Gastroesophageal sphincter (tissue), 3 donors: ENCODE results near the gene DNAJC10.

Experiments
- CTCF ChIP-seq, 4 experiments: fragments of 200-600 bp in 2 of 4; fragments of 450-650 bp in 2 of 4; sonication (generic) in 1 of 4; IDR thresholded peaks; one replicate each; pipeline ENCODE4 v1.5.1; 2017 to 2019; ENCODE audit warnings: antibody characterized with exemption in 4 of 4, mild to moderate bottlenecking in 2 of 4, moderate library complexity in 2 of 4
- EP300 ChIP-seq: sonication (generic); formaldehyde crosslinking; IDR thresholded peaks from one replicate; pipeline ENCODE4 v1.6.1; 2017; ENCODE audit warnings: antibody characterized with exemption, mild to moderate bottlenecking
- POLR2A ChIP-seq, 2 donors: fragments of 450-650 bp; IDR thresholded peaks; one replicate each; pipeline ENCODE4 v1.6.1; 2017; ENCODE audit warnings: antibody characterized with exemption in 2 of 2, mild to moderate bottlenecking in 2 of 2, moderate library complexity in 1 of 2
- POLR2AphosphoS5 ChIP-seq: sonication (generic); formaldehyde crosslinking; IDR thresholded peaks from one replicate; pipeline ENCODE4 v1.6.1; 2017; ENCODE audit warnings: antibody characterized with exemption

DNA sequence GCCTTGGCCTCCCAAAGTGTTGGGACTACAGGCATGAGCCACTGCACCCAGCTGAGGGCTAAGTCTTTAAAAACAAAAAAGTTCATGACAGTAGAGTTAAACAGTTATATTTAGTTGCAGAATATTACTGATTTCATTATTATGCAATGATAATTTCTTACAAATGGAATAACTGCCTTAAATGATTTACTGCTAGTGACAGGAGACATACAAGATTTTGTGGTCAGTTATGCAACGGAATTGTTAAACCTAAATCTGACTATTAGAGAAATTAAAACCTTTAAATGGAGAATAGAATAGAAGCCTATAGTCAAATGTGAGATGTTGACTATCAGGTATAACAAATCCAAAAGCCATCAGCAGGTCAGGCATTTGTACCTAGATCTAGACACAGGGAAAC is 10.3 kb upstream of the DNAJC10 start:
- no peak for TF ChIP-seq CTCF (IDR thresholded peaks at IDR 0.05)
- no peak for TF ChIP-seq POLR2A (IDR thresholded peaks at IDR 0.05)
- TF ChIP-seq EP300 = no peak
- TF ChIP-seq POLR2AphosphoS5 = no peak
